Measurements from ENCODE around the gene AKR1C3. TPM values are rescaled to one million over a fixed set of nuclear protein-coding genes. Genes with fewer than 3 reads are reported as not detected.
A peak's percentile ranks its signal among the peaks of the same experiment; 100 is the strongest.
"Not testable (repeated sequence)": the region's sequence is repeated elsewhere in the genome, so short reads cannot be mapped to it uniquely, and the experiment has no call there.

Gene AKR1C3
- 0.89 TPM in 1 of 2 replicates, not detected in the other for total RNA-seq
- long read RNA-seq, partial matches to known transcripts: 0 of 3 reads
- long read RNA-seq, other reads (novel, unspliced or antisense): 0 of 3 reads

- Mint-ChIP-seq H3K9me3 (ENCODE audit: unreplicated experiment) (no peaks in the 10 kb centered on the region), H3K27me3 (ENCODE audit: unreplicated experiment) (peaks cover 20% of the 10 kb centered on the region), H3K36me3 (ENCODE audit: unreplicated experiment) (no peaks in the 10 kb centered on the region), H3K4me3 (ENCODE audit: unreplicated experiment) (no peak within 1 kb of the TSS), H3K27ac (ENCODE audit: unreplicated experiment) (no peak within 1 kb of the TSS), H3K4me1 (ENCODE audit: unreplicated experiment) (peaks cover 2% of the 10 kb centered on the region)
- peak; percentile 62 for TF ChIP-seq CTCF (IDR thresholded peaks at IDR 0.05)
- DNase-seq (ENCODE audit: extremely low spot score, unreplicated experiment): no peak
Observed at GRCh38 chr10:5094265-5095205, at the start of gene AKR1C3. TSS of gene AKR1C3 (plus strand) at chr10:5094414. CDS start at chr10:5094445, 31 bp downstream.

- Mint-ChIP-seq H3K27ac (ENCODE audit: unreplicated experiment) (no peak overlapping the region), H3K36me3 (ENCODE audit: unreplicated experiment) (no peaks in the 10 kb centered on the region), H3K4me3 (ENCODE audit: unreplicated experiment) (no peak overlapping the region), H3K27me3 (ENCODE audit: unreplicated experiment) (peaks cover 8% of the 10 kb centered on the region), H3K4me1 (ENCODE audit: unreplicated experiment) (no peaks in the 10 kb centered on the region), H3K9me3 (ENCODE audit: unreplicated experiment) (no peaks in the 10 kb centered on the region)
- TF ChIP-seq CTCF (IDR thresholded peaks at IDR 0.05): no peak
- no peak for DNase-seq (ENCODE audit: extremely low spot score, unreplicated experiment)
Observed at GRCh38 chr10:5045095-5045494, 49.1 kb upstream of the AKR1C3 start.

- H3K27me3 Mint-ChIP-seq (ENCODE audit: unreplicated experiment): peaks cover 8% of the 10 kb centered on the region
- no peaks in the 10 kb centered on the region for H3K36me3 Mint-ChIP-seq (ENCODE audit: unreplicated experiment)
- H3K9me3 Mint-ChIP-seq (ENCODE audit: unreplicated experiment): no peaks in the 10 kb centered on the region
- no peak for TF ChIP-seq CTCF (IDR thresholded peaks at IDR 0.05)
- H3K4me1 Mint-ChIP-seq (ENCODE audit: unreplicated experiment): no peaks in the 10 kb centered on the region
- no peak overlapping the region for H3K4me3 Mint-ChIP-seq (ENCODE audit: unreplicated experiment)
- no peak overlapping the region for H3K27ac Mint-ChIP-seq (ENCODE audit: unreplicated experiment)
- DNase-seq (ENCODE audit: extremely low spot score, unreplicated experiment): no peak
Observed at GRCh38 chr10:5046410-5046809, 47.8 kb upstream of the AKR1C3 start.

GRCh38 chr10:5047055-5047454, 47.2 kb upstream of the AKR1C3 start:
- DNase-seq (ENCODE audit: extremely low spot score, unreplicated experiment); H3K36me3 Mint-ChIP-seq (ENCODE audit: unreplicated experiment); H3K27ac Mint-ChIP-seq (ENCODE audit: unreplicated experiment); H3K4me1 Mint-ChIP-seq (ENCODE audit: unreplicated experiment); H3K27me3 Mint-ChIP-seq (ENCODE audit: unreplicated experiment); H3K9me3 Mint-ChIP-seq (ENCODE audit: unreplicated experiment); H3K4me3 Mint-ChIP-seq (ENCODE audit: unreplicated experiment): not testable (repeated sequence)

- no peaks in the 10 kb centered on the region for H3K36me3 Mint-ChIP-seq (ENCODE audit: unreplicated experiment)
- DNase-seq (ENCODE audit: extremely low spot score, unreplicated experiment): no peak
- H3K9me3 Mint-ChIP-seq (ENCODE audit: unreplicated experiment): peaks cover 6% of the 10 kb centered on the region
- no peak overlapping the region for H3K27ac Mint-ChIP-seq (ENCODE audit: unreplicated experiment)
- TF ChIP-seq CTCF (IDR thresholded peaks at IDR 0.05): no peak
- no peak overlapping the region for H3K4me3 Mint-ChIP-seq (ENCODE audit: unreplicated experiment)
- no peaks in the 10 kb centered on the region for H3K27me3 Mint-ChIP-seq (ENCODE audit: unreplicated experiment)
- no peaks in the 10 kb centered on the region for H3K4me1 Mint-ChIP-seq (ENCODE audit: unreplicated experiment)
Observed at GRCh38 chr10:5047912-5048628, 46.1 kb upstream of the AKR1C3 start.

- H3K27ac Mint-ChIP-seq (ENCODE audit: unreplicated experiment): not testable (repeated sequence)
Observed at GRCh38 chr10:5052951-5053500, 41.2 kb upstream of the AKR1C3 start.

GRCh38 chr10:5054831-5055230, 39.4 kb upstream of the AKR1C3 start:
- peaks cover 12% of the 10 kb centered on the region for H3K9me3 Mint-ChIP-seq (ENCODE audit: unreplicated experiment)
- H3K27me3 Mint-ChIP-seq (ENCODE audit: unreplicated experiment); H3K36me3 Mint-ChIP-seq (ENCODE audit: unreplicated experiment); H3K4me1 Mint-ChIP-seq (ENCODE audit: unreplicated experiment); H3K27ac Mint-ChIP-seq (ENCODE audit: unreplicated experiment); H3K4me3 Mint-ChIP-seq (ENCODE audit: unreplicated experiment): not testable (repeated sequence)
- peak; percentile 34 for DNase-seq (ENCODE audit: extremely low spot score, unreplicated experiment)

More at GRCh38 chr10:5052951-5053500, 41.2 kb upstream of the AKR1C3 start:
- peaks cover 12% of the 10 kb centered on the region for H3K9me3 Mint-ChIP-seq (ENCODE audit: unreplicated experiment)
- H3K36me3 Mint-ChIP-seq (ENCODE audit: unreplicated experiment); H3K27me3 Mint-ChIP-seq (ENCODE audit: unreplicated experiment); H3K4me3 Mint-ChIP-seq (ENCODE audit: unreplicated experiment); H3K4me1 Mint-ChIP-seq (ENCODE audit: unreplicated experiment): not testable (repeated sequence)
- DNase-seq (ENCODE audit: extremely low spot score, unreplicated experiment): peak; percentile 74

GRCh38 chr10:5059267-5059666, 34.9 kb upstream of the AKR1C3 start:
- not testable (repeated sequence) for H3K27ac Mint-ChIP-seq (ENCODE audit: unreplicated experiment); H3K4me3 Mint-ChIP-seq (ENCODE audit: unreplicated experiment); H3K36me3 Mint-ChIP-seq (ENCODE audit: unreplicated experiment); H3K9me3 Mint-ChIP-seq (ENCODE audit: unreplicated experiment); H3K4me1 Mint-ChIP-seq (ENCODE audit: unreplicated experiment); H3K27me3 Mint-ChIP-seq (ENCODE audit: unreplicated experiment)
- DNase-seq (ENCODE audit: extremely low spot score, unreplicated experiment): peak; percentile 51

All from osteocyte (in vitro differentiated cells).